NT2/D1 (cell line): ENCODE measurements around the gene GRB10.

Experiments
- DNase-seq: peaks from one replicate; pipeline ENCODE4 v3.0.0-alpha.2; 2011; ENCODE audit warnings: low read depth, low spot score
- H3K27me3 ChIP-seq: 2 replicates; pipeline ENCODE4 v1.6.0; 2011; ENCODE audit warnings: mild to moderate bottlenecking; ENCODE audit not compliant: insufficient read length, insufficient read depth
- H3K36me3 ChIP-seq: 2 replicates; pipeline ENCODE4 v1.6.1; 2011; ENCODE audit warnings: mild to moderate bottlenecking, low read length, mixed read lengths; ENCODE audit not compliant: insufficient read depth, insufficient read length
- H3K4me1 ChIP-seq: 2 replicates; pipeline ENCODE4 v1.5.1; 2011; ENCODE audit not compliant: insufficient read depth, insufficient read length
- H3K4me3 ChIP-seq: 2 replicates; pipeline ENCODE4 v1.5.1; 2011; ENCODE audit warnings: low read depth; ENCODE audit not compliant: insufficient read length
- H3K9ac ChIP-seq: 2 replicates; pipeline ENCODE4 v1.6.0; 2011; ENCODE audit warnings: low read depth; ENCODE audit not compliant: insufficient read length
- H3K9me3 ChIP-seq: 2 replicates; pipeline ENCODE4 v1.5.1; 2011; ENCODE audit warnings: mild to moderate bottlenecking, low read length; ENCODE audit not compliant: insufficient read depth
- SUZ12 ChIP-seq: IDR thresholded peaks from 2 replicates; pipeline ENCODE4 v1.6.1; 2011; ENCODE audit not compliant: insufficient read length, insufficient read depth; ENCODE audit errors: extremely low read depth
- YY1 ChIP-seq: IDR thresholded peaks from 2 replicates; pipeline ENCODE4 v1.6.1; 2011; ENCODE audit not compliant: insufficient read length, insufficient read depth
- ZNF274 ChIP-seq: IDR thresholded peaks from 2 replicates; pipeline ENCODE4 v1.6.1; 2011; ENCODE audit warnings: mild to moderate bottlenecking, low read depth, low read length

The GRB10 gene

DNA sequence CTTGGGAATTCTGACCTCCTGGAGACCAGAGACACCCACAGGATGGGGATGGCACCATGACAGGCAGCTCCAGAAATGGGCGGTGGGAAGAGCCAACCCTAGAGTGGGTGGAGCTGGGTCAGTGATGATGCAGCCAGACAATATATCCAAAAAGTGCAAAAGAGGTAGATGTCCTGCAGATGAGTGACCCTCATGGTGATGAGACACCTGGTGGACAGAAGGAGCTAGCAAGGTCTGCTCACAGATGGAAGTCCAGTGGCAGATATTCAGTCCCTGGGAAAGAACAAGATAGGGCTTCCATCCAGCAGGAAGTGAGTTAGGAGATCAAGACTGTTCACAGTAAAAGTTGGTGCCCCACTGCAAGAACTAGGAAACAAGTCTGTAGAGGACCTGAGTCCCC lies 19.2 kb upstream of the GRB10 start:
- Histone ChIP-seq H3K4me3 (no peak overlapping the region), H3K4me1 (peaks cover 6% of the 10 kb centered on the region)

DNA sequence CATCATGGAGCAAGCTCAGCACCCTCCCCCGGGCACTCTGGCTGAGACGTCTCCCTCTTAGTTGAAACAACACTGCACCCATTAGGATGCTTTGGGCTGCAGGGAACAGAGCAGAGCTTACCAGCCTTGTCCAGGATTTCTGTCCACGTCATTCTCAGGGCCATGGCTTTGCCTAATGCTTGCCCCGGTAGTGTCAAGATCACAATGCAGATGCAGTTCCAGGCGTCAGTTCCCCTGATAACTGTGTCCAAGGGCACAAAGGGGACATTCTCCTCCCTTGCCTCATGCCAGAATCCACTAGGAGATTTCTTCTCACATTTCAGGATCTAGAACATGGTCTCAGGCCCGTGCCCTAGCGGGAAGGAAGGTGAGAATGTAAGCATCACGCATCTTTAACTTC lies 17.2 kb upstream of the GRB10 start:
- no peak for DNase-seq
- H3K9me3 ChIP-seq, result peaks cover 8% of the 10 kb centered on the region; the same call in 1 of the 2 replicates
- no peak for TF ChIP-seq SUZ12
- no peak for TF ChIP-seq YY1
- no peak for TF ChIP-seq ZNF274
- H3K4me1 ChIP-seq, result peaks cover 5% of the 10 kb centered on the region
- H3K36me3 ChIP-seq, result no peaks in the 10 kb centered on the region
- H3K9ac ChIP-seq, result no peak overlapping the region
- peaks cover 8% of the 10 kb centered on the region for H3K27me3 ChIP-seq
- no peak overlapping the region for H3K4me3 ChIP-seq

More for the DNA sequence above, 19.2 kb upstream of the GRB10 start:
- no peak for DNase-seq
- Histone ChIP-seq H3K9me3 (peaks cover 8% of the 10 kb centered on the region; the same call in 1 of the 2 replicates), H3K9ac (no peak overlapping the region), H3K27me3 (no peaks in the 10 kb centered on the region), H3K36me3 (no peaks in the 10 kb centered on the region)
- TF ChIP-seq ZNF274 (no peak), SUZ12 (no peak), YY1 (no peak)

DNA sequence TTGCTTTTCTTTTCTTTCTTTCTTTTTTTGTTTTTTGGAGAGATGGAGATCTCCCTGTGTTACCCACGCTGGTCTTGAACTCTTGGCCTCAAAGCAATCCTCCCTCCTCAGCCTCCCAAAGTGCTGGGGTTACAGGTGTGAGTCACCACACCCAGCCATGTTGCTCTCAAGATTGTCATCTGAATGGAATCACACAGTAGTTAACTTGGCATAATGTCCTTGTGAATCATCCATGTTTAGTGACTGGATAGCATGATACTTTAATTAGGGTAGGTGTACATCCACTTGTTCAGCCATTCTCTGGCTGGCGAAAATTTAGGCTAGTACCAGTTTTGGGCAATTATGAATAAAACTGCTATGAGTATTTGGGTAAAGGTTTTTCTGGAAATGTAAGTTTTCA lies 15.4 kb upstream of the GRB10 start:
- peaks cover 22% of the 10 kb centered on the region for H3K27me3 ChIP-seq
- no peak overlapping the region for H3K4me3 ChIP-seq
- TF ChIP-seq ZNF274 (no peak), YY1 (no peak), SUZ12 (no peak)
- no peak overlapping the region for H3K9ac ChIP-seq
- DNase-seq, result no peak
- no peaks in the 10 kb centered on the region for H3K36me3 ChIP-seq
- H3K4me1 ChIP-seq, result peaks cover 5% of the 10 kb centered on the region
- H3K9me3 ChIP-seq, result peaks cover 8% of the 10 kb centered on the region; the same call in 1 of the 2 replicates

DNA sequence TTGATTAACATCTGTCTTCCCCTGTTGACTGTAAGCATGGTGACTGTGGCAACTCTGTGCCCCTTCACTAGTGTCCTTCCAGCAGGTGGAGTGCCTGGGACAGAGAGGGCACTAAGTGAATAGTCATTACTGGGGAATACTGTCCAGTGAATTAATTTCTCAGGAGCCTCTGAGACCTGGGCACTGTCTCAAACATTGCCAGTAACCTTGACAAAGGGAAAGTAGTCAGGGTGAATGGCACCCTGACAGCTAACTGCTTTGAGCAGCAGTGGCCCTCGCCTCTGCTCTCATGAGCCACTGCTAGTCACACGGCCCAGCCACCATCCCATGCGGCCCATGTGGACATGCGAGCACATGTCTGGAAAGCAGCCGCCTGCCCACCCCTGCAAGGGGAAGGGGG lies 13.1 kb upstream of the GRB10 start:
- H3K36me3 ChIP-seq, result no peaks in the 10 kb centered on the region
- H3K4me3 ChIP-seq, result no peak overlapping the region
- TF ChIP-seq YY1 (no peak), SUZ12 (no peak), ZNF274 (no peak)
- peaks cover 7% of the 10 kb centered on the region for H3K4me1 ChIP-seq
- DNase-seq, result no peak
- H3K9ac ChIP-seq, result no peak overlapping the region
- peaks cover 22% of the 10 kb centered on the region for H3K27me3 ChIP-seq
- peaks cover 8% of the 10 kb centered on the region; the same call in 1 of the 2 replicates for H3K9me3 ChIP-seq

DNA sequence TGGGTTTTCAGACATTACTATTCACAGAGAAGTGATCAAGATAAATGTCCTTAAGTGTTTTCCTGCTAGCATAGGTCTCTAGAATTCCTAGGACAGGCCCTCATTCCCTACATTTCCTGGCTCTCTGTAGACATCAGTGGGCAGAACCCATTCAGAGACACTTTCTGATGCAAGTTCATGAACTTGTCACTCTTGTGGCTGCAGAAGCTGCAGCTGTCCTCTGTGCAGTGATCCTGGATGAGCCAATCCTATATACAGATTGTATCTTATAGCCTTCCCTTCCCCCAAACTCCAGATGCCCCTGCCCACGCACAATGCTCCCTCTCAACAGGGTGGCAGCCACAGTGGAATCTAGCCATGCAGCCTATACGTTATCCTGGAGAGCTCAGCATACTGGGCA lies 12.6 kb upstream of the GRB10 start:
- peaks cover 8% of the 10 kb centered on the region; the same call in 1 of the 2 replicates for H3K9me3 ChIP-seq
- H3K4me1 ChIP-seq, result peaks cover 8% of the 10 kb centered on the region
- H3K27me3 ChIP-seq, result peaks cover 22% of the 10 kb centered on the region
- TF ChIP-seq ZNF274 (no peak), YY1 (no peak), SUZ12 (no peak)
- no peak for DNase-seq
- H3K4me3 ChIP-seq, result no peak overlapping the region
- no peaks in the 10 kb centered on the region for H3K36me3 ChIP-seq
- H3K9ac ChIP-seq, result no peak overlapping the region

DNA sequence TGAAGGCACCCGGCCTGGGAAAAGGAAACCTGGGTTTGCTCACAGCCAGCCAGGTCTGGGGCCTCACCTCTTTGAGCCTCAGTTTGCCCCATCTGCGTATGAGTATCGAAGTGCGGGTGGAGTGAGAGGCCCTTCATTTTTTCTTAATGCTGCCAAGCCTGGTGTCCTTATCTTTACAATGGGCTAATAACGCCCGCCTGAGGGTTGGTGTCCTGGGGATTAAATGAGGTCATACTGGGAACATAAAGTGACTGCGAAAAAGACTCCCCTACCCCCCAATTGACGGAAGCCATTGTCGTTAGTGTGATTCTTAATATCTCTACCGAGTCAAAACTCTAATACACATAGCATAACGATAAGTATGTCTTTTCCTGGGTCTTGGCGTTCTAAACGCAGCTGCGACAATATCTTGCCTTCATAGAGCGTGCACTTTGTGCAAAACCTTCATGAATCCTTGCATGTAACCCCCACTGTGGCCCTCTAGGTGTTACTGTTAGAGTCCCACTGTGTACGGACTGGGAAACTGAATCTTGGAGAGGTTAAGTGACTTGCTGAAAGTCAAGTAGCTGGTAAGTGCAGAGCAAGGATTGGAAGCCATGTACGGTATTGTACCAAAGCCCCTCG lies 11.4 kb upstream of the GRB10 start:
- peaks cover 22% of the 10 kb centered on the region for H3K27me3 ChIP-seq
- H3K36me3 ChIP-seq, result peaks cover 6% of the 10 kb centered on the region
- peaks cover 5% of the 10 kb centered on the region for H3K4me1 ChIP-seq
- H3K9ac ChIP-seq, result peak overlapping the region; percentile 74
- peak overlapping the region; percentile 44 for H3K4me3 ChIP-seq
- DNase-seq, result no peak
- H3K9me3 ChIP-seq, result peaks cover 8% of the 10 kb centered on the region; the same call in 1 of the 2 replicates
- TF ChIP-seq SUZ12 (no peak), ZNF274 (no peak)

DNA sequence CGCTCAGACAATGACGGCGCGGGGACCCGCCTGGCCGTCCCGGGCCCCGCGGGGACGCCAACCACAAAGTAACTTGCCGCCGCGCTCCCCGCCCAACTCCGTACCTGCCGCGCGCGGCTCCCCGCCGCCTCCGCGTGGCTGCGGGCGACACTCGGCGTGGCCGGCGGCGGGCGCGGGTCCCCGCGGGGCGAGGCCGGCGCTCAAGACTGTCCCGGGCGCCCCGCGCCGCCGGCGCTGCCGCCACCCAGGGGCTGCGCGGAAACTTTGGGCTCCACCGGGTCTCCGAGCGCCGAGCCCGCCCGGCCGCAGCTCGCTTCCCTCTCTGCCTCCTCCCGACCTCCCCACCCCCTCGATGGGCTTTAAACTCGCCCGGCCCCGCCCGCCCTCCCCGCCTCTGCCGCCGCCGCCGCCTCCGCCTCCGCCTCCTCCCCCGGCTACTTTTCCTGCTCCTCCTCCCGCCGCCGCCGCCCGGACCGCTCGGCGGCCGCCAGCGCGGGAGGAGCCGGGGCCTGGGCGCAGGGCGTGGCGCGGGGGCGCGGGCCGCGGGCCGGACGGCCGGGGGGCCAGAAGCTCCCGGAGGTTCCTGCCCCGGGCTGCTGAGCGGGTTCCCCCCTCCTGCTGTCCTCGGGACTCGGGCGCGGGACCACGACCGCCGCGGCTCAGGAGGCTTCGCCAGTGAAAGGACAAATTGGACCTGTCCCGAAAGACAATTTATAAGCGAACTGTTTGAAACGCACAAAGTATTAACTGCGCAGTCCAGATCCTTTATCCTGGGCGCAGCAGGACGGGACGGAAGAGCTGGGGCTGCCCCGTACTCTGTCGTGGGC lies 10.6 kb upstream of the GRB10 start:
- peaks cover 22% of the 10 kb centered on the region for H3K27me3 ChIP-seq
- peak overlapping the region; percentile 83 for H3K9ac ChIP-seq
- H3K4me3 ChIP-seq, result peak overlapping the region; percentile 84
- peaks cover 10% of the 10 kb centered on the region for H3K9me3 ChIP-seq
- peaks cover 7% of the 10 kb centered on the region for H3K36me3 ChIP-seq
- peaks cover 5% of the 10 kb centered on the region for H3K4me1 ChIP-seq
- no peak for TF ChIP-seq SUZ12
- TF ChIP-seq ZNF274, result no peak
- TF ChIP-seq YY1, result no peak
- no peak for DNase-seq
